Glomerular endothelial cell (primary cell): Measurements from ENCODE around the gene RDX. TPM values are rescaled to one million over a fixed set of nuclear protein-coding genes. Genes with fewer than 3 reads are reported as not detected.
A peak's percentile ranks its signal among the peaks of the same experiment; 100 is the strongest.
"Not testable (repeated sequence)": the region's sequence is repeated elsewhere in the genome, so short reads cannot be mapped to it uniquely, and the experiment has no call there.

ENCODE experiments used
- DNase-seq: peaks from one replicate; pipeline ENCODE4 v3.0.0-alpha.2; 2011; ENCODE audit warnings: low read depth, low spot score; ENCODE audit errors: extremely low read depth
- total RNA-seq: library from RNA; depleted of rRNA; stranded (reverse); fragments of >200 nt; gene quantifications from 2 replicates; pipeline ENCODE4 v1.2.3, GENCODE V29; 2015

RDX gene
- total RNA-seq, 1 donor from 2014 or later, result 122 TPM

DNA sequence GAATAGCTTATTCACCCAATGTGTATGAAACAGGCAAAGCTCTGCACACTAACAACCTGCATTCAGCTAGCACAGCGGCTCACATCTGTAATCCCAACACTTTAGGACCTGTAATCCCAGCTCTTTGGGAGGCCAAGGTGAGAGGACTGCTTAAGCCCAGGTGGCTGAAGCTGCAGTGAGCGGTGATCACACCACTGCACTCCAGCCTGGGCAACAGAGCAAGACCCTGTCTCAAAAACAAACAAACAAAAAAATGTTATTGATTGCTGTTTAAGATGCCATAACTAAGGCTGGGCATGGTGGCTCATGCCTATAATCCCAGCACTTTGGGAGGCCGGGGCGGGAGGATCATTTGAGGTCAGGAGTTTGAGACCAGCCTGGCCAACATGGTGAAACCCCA, 15.8 kb downstream of the RDX start:
- DNase-seq, result not testable (repeated sequence)

DNA sequence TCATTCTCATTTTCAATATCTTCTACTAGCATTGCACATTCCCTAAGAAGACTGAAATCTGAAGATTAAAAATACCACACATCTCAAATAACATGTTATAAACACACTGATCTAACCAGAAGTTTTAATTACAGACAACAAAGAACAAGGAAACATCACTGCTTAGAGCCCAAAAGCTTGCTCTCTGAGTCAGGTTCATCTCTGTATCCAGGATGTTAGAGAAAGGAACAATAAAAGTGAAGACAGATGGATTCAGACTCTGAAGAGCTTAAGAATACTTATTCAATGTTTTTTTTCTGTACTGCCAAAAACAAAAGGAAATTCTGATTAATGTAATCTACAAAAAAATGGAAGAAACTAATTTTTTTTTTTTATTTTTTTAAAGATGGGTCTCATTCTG, 16.5 kb downstream of the RDX start:
- DNase-seq, result no peak

DNA sequence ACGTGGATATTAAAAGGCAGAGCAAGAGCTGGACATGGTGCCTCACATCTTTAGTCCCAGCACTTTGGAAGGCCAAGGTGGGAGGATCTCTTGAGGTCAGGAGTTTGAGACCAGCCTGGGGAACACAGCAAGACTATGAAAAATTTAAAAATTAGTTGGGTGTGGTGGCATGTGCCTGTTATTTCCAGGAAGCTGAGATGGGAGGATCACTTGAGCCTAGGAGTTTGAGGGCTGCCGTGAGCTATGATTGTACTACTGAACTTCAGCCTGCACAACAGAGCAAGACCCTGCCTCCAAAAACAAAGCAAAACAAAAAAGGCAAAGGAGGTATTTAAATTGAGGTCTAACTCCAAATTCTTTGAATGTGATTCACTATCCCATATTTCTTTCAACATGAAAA, 23.5 kb downstream of the RDX start:
- no peak for DNase-seq

DNA sequence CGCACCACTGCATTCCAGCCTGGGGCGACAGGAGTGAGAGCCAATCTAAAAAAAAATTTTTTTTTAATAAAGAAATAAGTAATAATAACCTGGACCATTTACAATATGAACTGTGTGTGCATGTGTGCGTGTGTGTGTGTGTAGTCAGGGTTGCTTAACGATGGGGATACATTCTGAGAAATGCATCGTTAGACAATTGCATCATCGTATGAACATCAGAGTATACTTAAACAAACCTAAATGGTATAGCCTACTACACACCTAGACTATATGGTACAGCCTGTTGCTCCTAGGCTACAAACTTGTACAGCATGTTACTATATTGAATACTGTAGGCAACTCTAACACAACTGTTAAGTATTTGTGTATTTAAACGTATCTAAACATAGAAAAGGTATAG, 26.4 kb downstream of the RDX start:
- no peak for DNase-seq

DNA sequence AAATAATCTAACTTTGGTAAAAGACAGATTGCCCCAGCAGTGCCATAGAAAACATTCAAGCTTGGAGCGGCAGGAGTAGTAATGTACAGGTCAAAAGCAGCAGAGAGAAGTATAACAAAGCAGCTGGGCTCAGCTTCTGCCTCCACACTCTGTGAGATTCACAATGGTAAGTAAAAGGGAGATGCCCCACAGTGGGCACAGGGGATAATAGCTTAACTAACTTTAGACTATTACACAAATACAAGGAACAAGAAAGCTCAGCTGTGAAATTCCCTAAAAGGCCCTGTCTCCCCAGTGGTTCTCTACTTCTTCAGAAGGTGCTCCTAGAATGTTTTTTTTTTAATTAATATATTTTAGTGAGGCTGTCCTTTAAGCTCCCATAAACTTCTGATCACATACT, 28.0 kb downstream of the RDX start:
- no peak for DNase-seq

DNA sequence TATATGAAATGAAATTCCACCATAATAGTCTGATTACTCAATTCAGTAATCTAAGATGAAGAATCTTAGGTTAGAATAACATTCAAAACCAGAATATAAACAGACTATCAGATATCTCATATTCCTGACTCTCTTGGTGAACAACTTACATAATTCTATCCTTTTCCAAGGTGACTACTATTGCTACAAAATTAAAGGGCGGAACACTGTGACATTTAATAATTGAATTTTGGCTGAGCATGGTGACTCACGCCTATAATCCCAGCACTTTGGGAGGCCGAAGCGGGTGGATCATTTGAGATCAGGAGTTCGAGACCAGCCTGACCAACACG, 34.4 kb downstream of the RDX start:
- no peak for DNase-seq

DNA sequence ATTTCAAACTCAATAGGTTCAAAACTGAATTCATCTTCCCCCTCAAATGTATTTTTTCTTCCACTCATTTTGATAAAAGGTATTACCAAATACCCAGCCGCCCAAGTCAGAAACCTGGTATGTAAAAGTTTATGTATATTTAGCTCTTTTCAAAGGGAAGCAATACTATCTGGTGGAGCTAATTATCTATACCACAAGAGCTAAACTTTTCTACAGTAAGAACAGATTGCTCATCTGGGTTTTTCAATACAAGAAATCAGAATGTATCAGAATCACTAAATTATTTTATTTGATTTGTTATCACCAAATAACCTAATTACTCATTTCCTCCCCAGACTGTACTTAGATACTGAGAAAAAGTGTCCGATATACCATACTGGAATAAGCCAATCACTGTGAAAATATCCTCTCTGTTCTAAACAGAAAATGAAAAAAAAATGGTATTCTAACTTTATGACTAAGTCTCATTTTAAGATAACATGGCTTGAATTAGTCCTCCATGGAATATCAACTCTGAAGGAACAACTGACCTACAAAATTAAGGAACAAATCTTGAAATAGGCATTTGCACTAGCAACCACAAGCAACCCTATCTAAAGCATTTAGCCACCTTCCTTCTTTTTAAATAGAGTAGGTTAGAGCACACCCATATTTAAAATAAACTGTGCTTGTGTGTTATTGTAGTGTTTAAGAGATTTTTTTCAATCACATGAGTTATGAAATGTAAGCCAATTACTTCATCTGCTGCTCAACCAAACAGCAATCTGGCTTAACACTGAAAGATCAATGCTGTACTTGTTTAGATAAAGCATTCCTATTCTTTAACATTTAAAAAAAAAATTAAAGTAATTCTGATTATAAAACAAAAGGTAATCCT, 35.0 kb downstream of the RDX start:
- DNase-seq, result no peak

DNA sequence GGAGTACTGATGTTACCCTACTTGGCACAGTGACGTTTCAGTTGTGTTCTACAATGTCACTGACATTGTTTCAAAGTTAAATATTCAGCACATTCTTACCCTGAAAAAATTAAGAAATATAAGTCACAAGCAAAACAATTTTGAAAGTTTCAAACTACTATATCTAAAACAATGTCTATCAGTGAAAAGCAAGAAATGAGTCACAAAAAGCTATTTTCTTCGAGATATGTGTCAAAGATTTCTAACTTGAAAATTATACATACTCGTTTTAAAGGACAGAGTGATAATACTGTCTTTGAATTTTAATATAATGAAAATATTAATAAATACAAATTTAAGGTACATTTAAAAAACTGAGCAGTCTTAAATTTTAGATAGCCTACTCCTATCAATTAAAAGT, 42.9 kb downstream of the RDX start:
- DNase-seq, result no peak

DNA sequence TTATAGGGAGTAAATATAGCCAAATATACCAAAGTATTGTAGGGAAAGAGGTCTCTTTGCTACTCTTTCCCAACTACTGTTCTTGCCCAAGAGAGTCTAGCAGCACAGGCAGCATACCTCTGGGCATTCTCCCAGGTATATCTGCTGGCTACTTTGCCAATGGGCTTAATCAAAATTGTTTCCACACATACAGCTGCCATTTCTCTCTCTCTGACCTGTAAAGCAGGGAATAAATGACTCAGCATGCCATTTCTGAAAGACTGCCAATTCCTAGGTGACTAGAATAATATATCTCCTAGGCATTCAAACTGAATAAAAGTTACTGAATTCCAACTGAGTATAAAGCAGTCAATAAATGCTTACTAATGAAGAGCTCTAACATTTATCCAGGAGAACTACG, 44.6 kb downstream of the RDX start:
- DNase-seq, result peak; percentile 37

DNA sequence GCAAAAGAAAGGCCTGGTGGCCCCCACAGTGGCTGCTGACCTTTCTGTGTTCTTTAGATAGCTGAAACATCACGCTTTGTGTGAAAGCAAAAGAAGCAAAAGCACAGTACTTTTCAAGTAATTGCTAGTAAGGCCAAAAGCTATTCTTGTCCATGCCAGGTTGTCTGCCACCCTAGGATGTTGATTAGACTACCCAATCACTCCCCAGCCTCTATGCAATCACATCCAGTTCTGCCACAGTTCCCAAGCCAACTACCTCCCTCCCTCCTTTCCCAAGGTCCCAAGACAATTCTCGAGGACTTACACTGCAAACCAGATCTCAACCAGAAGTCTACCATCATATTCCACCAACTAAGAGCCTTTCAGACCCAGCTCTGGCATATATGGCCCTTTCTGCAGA, 46.2 kb downstream of the RDX start:
- no peak for DNase-seq

DNA sequence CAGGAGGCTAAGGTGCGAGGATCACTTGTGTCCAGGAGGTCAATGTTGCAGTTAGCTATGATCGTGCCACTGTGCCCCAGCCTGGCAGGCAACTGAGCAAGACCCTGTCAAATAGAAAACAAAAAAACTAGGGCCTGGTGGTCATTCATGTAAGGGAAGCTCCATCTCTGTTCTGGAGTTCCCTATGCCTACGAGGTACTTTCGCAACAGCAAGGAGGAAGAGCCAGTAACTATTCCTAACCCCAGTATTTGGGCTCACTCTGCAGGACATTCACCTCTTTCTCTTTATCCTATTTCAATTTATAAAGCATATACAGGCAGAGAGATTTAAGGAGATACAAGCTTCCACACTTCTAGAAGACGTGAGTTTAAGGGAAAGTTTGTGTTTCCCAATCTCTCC, 46.6 kb downstream of the RDX start:
- DNase-seq, result no peak

DNA sequence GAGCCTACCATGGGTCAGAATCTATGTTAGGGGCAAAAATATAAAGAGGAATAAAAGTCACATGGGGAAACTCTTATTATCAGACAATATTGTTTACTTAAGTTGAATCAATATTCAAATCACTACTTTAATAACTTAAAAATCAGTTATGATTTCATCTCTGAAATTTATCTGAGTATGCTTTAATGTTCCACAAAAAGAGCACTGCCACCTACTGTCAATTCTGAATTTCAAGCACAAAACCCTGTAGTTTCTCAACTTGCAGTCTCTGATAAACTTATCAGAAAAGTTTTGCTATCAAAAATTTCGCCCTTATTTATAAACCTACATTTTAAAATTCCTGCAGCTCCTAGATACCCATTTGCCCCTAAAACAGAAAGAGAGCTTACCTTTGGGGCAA, 47.3 kb downstream of the RDX start:
- DNase-seq, result no peak

DNA sequence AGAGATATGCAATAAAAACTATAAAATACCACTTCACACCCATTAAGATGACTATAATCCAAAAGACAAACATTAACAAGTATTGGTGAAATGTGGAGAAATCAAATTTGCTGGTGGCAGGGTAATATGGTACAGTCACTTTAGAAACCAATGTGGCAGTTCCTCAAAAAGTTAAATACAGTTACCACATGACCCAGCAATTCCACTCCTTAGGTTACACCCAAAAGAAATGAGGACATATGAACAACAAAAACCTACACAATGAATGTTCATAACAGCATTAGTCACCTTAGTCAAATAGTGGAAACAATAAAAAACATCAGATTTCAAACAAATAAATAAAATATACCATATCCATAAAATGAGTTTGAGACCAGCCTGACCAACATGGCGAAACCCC, 52.6 kb downstream of the RDX start:
- no peak for DNase-seq

DNA sequence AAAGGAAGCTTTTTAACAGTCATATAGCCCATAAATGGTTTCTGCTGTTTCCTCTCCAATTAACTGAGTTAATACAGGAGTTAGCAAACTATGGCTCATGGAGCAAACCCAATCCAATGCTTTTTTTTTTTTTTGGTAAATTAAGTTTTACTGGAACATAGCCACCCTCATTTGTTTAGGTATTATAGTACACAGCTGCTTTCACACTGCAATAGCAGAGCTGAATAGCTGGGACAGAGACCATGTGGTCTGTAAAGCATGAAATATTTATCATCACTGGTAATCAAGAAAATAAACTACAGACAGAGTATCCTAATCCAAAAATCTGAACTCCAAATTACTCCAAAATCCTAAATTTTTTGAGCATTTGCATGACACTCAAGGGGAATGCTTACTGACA, 53.7 kb downstream of the RDX start:
- no peak for DNase-seq

DNA sequence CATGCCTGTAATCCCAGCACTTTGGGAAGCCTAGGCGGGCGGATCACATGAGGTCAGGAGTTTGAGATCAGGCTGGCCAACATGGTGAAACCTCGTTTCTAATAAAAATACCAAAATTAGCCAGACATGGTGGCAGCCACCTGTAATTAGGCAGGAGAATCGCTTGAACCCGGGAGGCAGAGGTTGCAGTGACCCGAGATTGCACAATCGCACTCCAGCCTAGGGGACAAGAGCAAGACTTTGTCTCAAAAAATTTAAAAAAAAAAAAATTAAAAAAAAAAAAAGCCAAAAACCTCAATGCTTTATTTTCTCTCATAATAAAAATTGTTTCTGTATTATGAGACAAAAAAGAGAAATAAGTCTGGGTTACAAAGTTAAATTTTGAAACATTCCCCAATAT, 54.2 kb downstream of the RDX start:
- DNase-seq, result no peak

DNA sequence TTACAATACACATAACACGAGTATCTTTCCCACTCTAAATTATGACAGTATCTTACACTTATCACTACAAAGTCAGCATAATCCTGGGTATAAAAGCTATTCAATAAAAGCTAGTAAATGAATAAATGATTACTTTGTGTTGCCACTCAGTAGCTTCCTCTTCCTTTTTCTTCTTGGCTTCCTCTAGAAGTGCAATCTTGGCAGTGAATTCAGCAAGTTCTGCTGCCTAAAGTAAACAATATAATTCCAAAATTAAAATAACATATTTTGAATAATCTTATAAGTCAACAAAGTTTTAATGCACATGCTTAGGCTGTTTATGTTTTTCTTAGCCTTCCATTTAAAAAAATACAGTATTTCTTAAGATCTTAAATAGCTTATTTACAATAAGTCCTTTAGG, 60.4 kb downstream of the RDX start:
- no peak for DNase-seq

DNA sequence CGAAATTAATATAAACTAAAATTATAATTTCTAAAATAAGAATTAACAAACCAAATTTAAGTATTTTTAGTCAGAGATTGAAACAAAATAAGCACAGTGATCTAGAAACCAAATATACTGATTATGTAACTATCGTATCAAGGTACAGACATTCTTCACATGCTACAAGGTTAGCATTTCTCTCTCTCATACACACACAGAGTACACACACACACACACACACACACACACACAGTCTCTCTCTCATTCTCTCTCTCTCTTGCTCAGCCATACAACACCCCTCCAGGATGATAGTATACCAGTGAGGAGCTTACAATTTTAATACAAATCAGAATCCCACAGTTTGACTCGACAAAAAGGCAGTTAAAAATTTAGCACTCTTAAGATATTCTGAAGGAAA, 66.0 kb downstream of the RDX start:
- DNase-seq, result no peak

DNA sequence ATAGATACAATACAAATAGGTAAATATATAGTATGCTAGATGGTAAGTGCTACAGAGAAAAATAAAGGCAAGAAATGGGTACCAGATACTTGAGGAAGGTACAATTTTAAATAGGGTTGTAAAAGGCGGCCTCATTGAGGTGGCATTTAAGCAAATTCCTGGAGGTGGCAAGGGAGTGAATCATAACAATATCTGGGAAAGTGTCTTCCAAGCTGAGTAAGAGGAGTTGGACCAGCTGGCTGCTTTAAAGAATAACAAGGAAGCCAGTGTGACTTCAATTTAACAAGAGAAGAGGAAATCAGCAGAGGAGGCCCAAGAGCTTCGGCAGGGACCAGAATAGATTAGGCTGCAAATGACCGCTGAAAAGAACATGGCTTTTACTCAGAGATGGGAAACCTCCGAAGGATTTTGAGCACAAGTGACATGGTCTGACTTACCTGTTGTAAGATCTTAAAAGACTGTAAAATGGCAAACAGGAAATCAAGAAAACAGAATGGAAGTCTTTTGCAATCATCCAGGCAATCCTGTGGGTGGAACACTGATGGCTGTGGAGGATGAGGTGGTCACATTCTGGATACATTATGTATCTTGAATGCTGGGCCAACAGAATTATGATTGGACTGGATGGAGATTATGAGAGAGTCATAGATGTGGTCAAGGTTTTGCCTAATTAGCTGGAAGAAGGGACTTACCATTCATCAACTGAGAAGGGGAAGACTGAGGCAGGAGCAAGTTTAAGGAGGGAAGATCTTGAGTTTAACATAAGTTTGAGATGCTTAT, 77.2 kb downstream of the RDX start:
- DNase-seq, result no peak

DNA sequence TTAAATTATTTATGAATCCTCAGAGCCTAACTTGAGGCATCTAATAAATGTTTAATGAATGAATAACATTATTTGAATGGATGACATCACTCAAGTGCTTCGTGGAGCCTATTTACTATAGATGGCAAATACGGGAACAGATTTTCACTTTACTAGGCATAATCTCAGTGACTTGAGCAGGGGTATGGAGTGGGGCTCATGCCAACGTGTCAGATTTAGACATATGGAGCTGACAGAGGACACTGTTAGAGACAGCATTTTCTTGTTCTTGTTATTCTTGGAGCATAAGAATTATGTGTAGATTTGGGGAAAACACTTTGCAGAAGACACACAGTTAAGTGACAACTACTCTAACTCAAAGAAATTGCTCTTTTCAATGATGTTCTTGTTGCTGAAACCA, 78.5 kb downstream of the RDX start:
- DNase-seq, result no peak

DNA sequence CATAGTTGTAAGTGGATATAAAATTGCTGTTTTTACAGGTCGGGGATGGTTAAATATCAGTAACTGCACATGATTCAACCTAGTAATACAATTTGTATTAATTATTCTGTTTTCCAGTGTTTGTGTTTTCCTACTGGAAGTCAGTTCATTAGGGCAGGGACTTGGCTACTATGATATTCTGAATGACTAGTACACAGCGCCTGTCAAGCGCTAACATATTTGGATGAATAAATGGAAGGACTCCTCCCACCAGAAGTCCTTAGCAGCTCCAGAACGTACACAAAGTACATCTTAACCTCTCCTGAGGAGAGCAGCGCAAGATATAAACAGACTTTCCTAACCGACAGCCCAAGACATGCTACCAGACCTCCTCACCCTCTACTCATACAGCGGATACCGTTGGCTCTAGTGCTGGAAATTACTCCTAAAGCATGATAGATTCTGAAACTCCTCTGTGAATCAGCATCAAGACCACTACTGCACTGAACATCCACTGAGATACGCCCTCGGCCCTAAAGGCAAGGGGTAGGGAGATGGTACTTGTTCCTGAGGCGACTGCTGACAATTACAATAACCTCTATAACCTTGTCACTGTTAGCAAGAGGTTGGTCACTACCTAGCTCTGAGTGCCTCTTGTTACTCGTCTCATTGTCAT, 79.1 kb downstream of the RDX start:
- no peak for DNase-seq

DNA sequence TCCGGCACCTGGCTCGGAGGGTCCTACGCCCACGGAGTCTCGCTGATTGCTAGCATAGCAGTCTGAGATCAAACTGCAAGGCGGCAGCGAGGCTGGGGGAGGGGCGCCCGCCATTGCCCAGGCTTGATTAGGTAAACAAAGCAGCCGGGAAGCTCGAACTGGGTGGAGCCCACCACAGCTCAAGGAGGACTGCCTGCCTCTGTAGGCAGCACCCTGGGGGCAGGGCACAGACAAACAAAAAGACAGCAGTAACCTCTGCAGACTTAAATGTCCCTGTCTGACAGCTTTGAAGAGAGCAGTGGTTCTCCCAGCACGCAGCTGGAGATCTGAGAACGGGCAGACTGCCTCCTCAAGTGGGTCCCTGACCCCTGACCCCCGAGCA, 87.1 kb downstream of the RDX start:
- DNase-seq, result not testable (repeated sequence)
